SK-N-SH treated with all-trans-retinoic acid at 6 μM for 48 hours (cell line): ENCODE measurements around the gene PER2.

ENCODE experiments used
- CREB5 ChIP-seq: fragments of 250-450 bp; sonication (Bioruptor Pico); IDR thresholded peaks from 2 replicates; pipeline ENCODE4 v1.5.1; 2020; ENCODE audit warnings: low read depth, mild to moderate bottlenecking, moderate library complexity
- ESRRG ChIP-seq: fragments of 250-450 bp; sonication (Bioruptor Pico); IDR thresholded peaks from 2 replicates; pipeline ENCODE4 v1.6.1; 2021; ENCODE audit warnings: mild to moderate bottlenecking
- PATZ1 ChIP-seq: fragments of 250-450 bp; sonication (Bioruptor Pico); IDR thresholded peaks from 2 replicates; pipeline ENCODE4 v1.8.0; 2020; ENCODE audit warnings: mild to moderate bottlenecking, moderate library complexity, borderline replicate concordance
- TCF4 ChIP-seq: fragments of 250-450 bp; sonication (Bioruptor Pico); IDR thresholded peaks from 2 replicates; pipeline ENCODE4 v1.8.0; 2021; ENCODE audit warnings: mild to moderate bottlenecking, moderate library complexity, borderline replicate concordance

GRCh38 chr2:238262496-238263122, 25.8 kb downstream of the PER2 start:
- TF ChIP-seq ESRRG (CRISPR knock-in tag) = no peak
- TF ChIP-seq PATZ1 (CRISPR knock-in tag) = no peak
- TF ChIP-seq TCF4 (CRISPR knock-in tag) = no peak
- TF ChIP-seq CREB5 = no peak
